ENCODE results near the gene POLA2.
"Not testable (repeated sequence)": the region's sequence is repeated elsewhere in the genome, so short reads cannot be mapped to it uniquely, and the experiment has no call there.

The POLA2 gene

DNA sequence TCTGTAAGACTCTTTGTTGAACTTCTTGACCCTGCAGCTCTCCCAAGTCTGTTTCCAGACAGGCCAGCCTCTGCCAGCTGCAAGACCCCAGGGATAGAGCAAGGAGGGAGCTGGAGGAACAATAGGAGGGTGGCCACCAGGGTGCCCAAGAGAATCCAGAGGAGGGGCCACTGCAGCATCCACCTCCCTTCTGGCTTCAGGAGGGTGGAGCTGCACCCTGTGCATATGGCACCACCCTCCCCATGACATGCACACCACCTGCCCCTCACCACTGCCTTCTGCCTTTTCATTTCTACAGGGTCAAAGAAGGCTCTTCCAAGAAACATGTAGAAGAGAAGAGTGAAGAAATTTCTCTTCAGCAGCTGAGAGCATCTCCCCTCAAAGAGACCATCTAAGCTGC lies 20.1 kb upstream of the POLA2 start:
- DNase-seq (ENCODE audit: low spot score) = no peak

DNA sequence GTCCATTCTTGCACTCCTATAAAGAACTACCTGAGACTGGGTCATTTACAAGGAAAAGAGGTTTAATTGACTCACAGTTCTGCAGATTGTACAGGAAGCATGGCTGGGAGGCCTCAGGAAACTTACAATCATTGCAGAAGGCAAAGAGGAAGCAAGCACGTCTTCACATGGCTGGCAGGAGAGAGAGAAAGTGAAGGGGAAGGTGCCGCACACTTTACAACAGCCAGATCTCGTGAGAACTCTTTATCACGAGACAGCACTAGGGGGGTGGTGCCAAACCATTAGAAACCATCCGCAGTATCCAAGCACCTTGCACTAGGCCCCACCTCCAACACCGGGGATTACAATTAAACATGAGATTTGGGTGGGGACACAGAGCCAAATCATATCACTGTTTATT lies 19.4 kb upstream of the POLA2 start:
- no peak for DNase-seq (ENCODE audit: low spot score)

DNA sequence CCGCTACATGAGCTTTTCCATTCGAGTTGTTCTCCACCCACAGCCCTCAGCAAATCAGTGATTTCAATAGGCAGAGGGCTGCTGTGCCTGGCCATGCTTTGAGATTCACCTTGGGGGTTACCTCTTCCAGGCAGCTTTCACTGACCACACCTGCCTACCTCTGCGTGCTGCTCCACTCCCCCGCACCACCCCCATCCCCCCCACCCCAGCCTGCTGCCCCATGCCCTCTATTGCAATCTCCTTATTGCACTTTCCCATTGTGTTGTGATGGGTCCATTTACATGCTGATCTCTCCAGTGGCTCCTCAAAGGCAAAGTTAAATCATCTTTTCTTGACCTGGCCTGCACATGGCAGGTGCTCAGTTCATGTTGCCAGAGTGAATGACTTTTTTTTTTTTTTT lies 18.0 kb upstream of the POLA2 start:
- no peak for DNase-seq (ENCODE audit: low spot score)

DNA sequence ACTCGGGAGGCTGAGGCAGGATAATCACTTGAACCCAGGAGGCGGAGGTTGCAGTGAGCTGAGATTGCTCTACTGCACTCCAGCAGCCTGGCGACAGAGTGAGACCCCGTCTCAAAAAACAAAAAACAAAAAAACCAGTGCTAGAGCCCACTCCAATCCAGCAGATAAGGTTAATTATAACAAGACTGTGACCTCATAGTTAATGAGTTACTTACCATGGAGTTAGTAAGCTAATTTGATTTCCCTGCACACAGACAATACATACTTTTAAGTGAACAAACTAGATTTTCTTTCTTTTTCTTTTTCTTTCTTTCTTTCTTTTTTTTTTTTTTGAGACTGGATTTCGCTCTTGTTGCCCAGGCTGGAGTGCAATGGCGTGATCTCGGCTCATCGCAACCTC lies 16.7 kb upstream of the POLA2 start:
- not testable (repeated sequence) for DNase-seq (ENCODE audit: low spot score)

DNA sequence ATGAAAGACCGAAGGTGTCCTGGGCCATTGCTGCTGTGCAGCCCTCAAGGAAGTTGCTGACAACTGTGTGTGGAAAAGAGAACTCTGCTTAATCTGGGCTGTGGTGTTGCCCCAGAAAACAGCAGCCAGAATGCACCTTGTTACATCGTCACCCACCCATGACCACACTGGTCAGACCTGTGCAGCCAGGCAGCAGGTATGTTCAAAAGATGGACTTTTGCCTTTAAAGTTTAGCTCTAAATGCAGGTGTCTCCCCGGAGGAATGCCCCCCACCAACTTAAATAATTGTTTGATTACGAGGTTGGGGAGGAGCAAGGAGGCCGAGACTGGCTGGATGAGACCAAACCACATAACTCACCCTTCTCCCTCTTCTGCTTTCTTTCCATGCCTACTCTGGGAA lies 15.3 kb upstream of the POLA2 start:
- DNase-seq (ENCODE audit: low spot score) = no peak

DNA sequence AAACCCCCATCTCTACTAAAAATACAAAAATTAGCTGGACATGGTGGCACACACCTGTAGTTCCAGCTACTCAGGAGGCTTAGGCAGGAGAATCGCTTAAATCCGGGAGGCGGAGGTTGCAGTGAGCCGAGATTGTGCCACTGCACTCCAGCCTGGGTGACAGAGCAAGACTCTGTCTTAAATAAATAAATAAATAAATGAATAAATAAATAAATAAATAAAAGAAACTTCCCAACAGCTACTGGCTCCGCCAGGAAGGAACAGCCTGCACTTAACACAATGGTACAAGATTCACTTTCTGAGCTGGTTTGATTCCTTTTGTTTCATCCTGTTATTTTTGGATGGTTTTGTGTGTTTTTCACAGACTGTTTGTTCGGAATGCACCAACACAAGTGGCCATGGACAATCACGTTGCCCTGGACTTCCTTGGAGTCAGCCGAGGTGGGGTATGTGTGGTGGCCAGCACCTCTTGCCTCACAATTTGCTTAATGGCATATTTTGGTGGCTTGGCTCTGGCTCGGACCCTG lies 13.5 kb upstream of the POLA2 start:
- not testable (repeated sequence) for DNase-seq (ENCODE audit: low spot score)

DNA sequence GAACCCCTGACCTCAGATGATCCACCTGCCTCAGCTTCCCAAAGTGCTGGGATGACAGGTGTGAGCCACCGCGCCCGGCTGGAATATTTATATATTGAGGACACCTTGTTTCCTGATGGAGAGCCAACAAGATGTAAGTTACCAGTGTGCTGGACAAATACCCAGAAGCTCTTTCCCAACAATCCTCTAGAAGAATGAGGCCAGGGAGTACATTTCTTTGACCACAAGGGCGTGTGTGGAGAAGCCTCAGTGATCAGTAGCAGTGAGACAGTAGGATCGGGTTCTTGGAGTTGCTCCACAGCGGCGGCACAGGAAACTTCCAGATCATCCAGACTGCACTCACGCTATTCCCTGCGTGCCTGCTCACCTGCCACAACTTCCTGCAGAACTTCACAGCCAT lies 10.3 kb upstream of the POLA2 start:
- DNase-seq (ENCODE audit: low spot score) = no peak

DNA sequence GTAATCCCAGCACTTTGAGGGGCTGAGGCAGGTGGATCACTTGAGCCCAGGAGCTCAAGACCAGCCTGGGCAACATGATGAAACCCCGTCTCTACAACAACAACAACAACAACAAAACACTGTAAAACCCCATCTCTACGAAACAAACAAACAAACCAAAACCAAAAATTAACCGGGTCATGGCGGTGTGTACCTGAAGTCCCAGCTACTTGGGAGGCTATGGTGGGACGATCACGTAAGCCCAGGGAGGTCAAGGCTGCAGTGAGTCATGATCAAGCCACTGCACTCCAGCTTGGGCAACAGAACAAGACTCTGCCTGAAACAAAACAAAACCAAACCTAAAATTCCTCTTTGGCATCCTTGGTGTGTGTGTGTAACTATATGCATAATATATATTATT lies 7.0 kb upstream of the POLA2 start:
- DNase-seq (ENCODE audit: low spot score) = no peak

DNA sequence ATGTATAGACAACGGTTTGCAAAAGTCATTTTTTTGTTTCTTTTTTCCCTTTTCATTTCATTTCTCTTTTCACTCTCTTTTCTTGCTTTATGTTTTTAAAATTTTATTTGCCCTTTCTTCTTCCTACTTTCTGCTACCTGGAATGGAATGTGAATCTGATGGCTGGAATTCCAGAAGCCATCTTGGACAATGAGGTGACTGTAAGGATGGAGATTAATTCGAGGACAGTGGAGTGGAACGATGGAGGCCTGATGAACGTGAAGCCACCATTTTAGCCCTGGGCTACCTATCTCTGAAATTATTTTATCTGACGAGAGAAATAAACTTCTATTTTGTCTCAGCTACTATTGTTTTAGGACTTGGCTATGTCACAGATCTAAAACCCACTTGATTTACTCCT lies 2.8 kb upstream of the POLA2 start:
- no peak for DNase-seq (ENCODE audit: low spot score)

DNA sequence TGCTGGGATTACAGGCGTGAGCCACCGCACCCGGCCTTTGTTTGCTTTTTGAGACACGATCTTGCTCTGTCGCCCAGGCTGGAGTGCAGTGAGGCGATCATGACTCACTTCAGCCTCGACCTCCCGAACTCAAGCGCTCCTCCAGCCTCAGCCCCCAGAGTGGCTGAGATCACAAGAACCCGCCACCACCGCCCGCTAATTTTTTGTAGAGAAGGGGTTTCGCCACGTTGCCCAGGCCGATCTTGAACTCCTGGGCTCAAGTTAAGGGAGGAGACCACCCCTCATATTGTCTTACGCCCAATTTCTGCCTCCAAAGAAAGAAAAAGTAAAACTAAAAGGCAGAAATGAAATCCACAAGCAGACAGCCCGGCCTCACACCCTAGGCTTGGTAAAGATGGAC lies 1.5 kb upstream of the POLA2 start:
- DNase-seq (ENCODE audit: low spot score) = no peak

DNA sequence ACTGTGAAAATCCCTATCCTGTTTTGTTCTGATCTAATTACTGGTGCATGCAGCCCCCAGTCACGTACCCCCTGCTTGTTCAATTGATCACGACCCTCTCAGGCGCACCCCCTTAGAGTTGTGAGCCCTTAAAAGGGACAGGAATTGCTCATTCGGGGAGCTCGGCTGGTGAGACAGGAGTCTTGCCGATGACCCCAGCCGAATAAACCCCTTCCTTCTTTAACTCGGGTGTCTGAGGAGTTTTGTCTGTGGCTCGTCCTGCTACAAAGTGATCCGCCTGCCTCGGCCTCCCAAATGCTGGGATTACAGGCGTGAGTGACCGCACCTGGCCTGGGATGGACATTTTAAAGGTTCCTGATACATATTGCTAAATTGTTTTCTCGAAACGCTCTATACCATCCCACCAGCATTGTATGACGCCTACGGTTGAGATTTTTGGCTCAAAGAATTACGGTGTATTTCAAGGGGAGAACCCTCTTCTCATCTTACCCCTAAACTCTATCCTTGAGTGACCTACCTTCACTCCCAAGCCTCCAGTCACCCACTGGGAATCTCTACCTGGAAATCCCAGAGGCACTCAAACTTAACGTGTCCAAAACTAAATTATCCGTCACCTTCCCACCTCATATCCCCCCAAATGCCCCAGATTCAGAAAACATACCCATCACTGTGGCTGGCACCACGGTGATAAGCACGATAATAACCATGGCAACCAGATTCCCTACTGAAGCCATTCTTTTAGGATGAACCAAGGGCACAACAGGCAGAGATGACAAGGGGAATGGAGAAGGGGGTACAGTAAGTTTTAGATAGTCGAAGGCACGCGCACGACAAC lies 789 bp upstream of the POLA2 start:
- DNase-seq (ENCODE audit: low spot score) = peak; percentile 32

DNA sequence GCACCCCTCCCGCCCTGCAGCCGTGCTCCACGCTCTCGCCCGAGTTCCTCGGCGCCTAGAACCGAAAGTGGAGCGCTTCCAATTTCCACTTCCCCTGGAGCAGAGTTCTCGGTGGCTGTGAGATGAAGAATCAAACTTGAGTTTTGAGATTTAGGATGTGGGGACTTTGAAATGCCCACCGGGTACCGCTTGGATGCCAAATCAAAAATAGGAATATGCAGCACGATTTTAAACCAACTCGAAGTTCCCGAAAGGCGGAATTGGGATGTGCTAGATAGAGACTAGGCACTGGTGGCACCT lies 569 bp downstream of the POLA2 start:
- no peak for DNase-seq (ENCODE audit: low spot score)

DNA sequence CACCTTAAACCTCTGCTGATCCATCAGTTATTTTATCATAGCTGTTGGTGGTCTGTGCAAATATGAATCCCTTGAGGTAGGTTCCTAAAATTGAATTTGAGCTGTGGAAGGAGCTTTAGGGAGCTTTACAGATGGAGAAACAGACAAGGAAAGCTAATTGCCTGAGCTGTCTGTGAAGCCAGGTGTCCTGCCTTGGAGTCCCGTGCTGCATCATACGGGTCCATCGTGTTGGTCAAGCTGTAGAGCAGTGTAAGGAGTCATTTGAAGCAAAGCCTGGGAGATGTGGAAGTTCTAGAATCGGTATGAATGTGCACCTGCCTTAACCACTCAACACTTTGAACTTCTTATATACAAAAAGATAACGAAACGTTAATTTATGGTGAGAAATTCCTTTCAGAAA lies 1.0 kb downstream of the POLA2 start:
- DNase-seq (ENCODE audit: low spot score) = no peak

DNA sequence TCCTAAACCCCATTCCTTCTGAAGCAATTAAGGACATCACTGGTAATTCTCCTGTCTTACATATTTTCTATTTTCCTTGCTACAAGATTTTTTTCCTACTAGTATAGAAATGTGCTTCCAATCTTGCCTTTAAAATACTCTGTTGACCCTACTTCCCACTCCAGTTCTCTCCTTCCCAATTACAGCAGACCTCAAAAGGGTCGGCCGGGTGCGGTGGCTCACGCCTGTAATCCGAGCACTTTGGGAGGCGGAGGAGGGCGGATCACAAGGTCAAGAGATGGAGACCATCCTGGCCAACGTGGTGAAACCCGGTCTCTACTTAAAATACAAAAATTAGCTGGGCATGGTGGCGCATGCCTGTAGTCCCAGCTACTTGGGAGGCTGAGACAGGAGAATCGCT lies 3.0 kb downstream of the POLA2 start:
- not testable (repeated sequence) for DNase-seq (ENCODE audit: low spot score)

DNA sequence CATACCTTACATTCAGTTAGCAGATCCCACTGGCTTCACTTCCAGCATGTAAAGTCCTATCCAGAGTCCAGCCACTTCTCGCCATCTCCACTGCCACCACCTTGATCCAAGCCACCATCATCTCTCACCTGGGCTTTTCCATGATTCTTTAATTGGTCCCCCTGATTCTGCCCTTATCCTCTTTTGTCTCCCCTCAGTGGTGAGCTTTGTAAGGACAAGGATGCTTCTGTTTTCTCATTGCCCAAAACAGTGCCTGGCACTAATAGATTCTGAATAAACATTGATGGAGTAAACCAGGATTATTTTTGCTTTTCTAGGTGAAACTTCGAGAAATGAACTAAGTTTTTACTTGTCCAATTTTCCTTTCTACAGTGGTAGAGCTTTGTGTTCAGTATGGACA lies 4.4 kb downstream of the POLA2 start:
- DNase-seq (ENCODE audit: low spot score) = no peak

DNA sequence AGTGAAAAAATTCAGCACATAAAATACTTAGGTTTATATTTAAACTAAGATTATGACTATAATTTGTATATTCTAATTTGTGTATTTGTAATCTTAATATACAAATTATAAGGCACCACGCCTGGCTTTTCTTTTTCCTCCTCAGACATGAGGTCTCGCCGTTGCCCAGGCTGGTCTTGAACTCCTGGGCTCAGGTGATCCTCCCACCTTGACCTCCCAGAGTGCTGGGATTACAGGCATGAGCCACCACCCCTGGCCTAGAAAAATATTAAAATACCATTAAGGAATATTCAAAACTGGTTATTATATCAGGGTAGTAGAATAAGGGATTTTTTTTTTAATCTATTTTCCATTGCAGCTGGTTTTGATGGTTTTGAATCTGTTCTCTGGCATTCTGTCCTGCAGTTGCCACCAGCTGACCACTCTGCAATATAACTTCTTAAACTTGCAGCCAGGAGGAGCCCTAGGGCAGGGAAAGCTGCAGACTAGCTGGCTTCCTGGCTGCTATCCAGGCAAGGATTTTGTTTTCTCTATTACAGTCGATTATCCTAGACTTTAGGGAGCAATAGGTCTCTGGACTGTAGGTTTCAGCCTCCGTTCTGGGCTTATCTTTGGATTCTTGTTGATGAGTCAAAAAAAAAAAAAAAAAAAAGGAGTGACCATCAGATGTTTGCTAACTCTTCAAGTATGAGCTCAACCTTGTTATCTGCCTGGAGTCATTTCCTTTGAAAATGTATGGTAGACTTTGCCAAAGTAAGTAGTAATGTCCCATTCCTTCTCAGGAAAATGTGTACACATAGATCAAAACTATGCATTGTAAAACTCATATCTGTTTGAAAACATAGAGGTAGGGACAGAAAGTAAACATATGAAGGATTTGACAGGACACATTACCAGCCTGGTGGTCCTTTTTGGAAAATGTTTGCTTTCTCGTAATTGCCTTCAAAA lies 13.2 kb downstream of the POLA2 start:
- peak; percentile 80 for DNase-seq (ENCODE audit: low spot score)

DNA sequence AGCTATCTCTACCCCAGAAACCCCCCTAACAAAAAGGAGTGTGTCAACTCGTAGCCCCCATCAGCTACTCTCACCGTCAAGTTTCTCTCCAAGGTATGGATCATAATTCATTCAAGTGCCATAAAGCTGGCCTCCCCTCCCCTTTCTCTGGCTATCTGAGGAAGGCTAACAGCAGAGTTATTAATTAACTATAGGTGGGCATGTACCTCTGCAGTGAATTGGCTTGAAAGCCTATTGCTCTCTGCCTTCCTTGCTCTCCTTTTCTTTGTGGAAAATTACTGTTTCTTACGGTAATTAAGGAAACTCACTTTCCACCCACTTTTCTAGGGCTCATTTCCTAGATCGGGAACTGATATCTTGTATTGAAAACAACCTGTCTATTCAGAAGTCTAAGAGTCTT lies 14.1 kb downstream of the POLA2 start:
- DNase-seq (ENCODE audit: low spot score) = no peak

DNA sequence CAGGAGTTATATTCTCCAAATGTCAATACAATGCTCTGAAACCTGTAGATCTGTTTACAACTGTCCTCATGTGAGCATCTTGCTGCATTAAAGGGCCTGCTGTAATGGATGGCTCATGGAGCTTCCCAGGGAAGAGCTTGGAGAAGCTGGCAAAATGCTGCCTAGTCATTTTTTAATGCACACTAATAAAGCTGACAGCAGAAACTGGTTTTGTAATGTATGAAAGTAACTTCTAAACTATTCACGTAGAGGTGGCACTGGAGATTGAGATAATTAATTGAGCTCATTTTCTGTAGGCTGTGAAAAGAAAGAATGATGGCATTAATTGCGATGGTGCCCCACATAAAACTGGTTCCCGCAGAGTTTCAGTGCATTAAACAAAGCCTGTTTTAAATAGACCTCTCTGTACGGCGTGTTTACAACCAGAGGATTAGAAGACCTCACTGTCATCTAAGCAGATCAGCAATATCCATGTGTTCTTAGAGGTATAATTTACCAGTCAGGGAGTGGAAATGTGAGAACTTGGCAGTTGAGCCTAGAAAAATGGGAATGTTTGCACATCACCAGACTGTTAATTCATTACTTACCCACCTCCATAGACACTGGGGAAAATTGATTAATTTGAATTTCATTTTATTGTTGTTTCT lies 16.0 kb downstream of the POLA2 start:
- no peak for DNase-seq (ENCODE audit: low spot score)

DNA sequence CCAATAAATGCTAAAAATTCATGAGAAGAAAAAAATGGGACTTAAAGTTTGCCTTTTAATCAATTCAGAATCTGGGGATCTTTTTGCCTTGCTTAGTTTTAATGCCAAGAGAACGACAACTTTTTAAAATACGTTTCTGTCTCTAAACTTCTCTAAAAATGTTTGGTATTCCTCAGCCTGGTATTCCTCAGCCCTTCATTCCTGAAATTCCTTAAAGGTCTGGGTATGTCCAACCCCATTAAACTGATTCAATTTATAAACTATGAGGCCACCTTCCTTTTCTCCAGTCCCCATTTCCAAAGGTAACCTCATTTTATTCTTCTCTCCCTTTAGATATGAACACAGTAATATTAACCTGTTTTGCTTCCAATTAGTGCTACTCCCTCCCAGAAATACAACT lies 16.6 kb downstream of the POLA2 start:
- DNase-seq (ENCODE audit: low spot score) = no peak

DNA sequence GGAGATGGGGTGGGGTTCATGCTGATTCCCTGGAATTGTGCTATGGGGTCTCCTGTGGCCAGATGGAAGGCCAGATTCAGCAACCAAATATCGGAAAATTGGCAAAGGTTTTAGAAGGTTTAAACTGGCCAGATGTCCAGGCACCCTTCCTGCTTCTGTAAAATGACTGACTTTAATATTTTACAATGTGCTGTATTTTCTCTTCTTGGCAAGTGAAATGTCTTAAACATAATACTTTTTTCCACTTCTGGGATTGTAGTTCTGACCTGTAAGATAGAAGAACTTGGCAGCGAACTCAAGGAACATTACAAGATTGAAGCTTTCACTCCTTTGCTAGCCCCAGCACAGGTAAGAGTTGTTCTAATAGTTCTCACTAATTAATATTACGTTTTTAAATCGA lies 17.5 kb downstream of the POLA2 start:
- no peak for DNase-seq (ENCODE audit: low spot score)

DNA sequence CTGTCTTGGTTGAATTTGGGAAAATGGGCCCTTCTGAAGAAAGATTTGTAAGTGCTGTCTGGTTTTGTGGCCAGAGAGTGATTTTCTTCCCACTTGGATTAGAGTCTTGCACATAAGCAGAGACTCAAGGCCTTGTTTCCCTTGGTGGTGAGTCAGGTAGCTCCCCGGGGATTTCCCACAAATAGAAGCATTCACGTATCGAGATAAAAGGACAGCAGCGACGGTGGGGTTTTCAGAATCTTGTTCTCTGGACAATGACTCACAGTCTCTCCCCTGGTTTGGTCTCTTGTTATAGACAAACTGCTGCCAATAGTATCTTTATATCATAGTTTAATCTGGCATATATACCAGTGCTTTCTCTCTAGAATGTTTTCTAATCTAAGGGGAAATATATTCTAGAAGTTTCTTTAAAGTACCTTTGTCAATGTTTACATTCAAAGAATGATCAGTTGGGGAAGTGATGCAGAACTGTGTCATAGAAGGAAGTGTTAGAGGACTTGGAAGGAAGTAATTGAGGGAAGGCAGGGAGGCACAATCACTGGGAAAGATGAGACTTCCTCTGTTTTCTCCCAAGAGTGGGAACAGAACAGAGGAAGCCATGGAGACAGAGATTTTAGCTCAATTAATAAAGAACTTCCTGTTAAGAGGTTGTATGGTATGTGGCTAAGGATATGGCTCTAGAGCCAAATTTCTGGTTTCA lies 18.1 kb downstream of the POLA2 start:
- no peak for DNase-seq (ENCODE audit: low spot score)

DNA sequence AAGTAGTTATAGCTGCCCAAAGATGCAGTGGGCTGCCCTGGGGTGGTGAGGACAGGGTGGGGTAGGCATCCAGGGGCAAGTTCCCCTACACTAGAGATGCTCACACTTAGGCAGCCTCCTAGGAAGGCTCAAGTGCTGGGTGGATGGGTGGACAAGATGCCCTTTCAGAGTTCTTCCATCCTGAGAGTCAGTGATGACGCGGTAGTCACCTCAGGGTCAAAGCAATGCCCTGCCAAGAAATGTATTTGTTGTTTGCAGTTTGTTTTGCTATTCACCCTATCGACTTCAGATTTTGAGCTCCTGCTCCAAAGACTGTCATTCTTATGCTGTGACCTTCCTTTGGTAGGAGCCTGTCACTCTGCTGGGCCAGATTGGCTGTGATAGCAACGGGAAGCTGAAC lies 18.9 kb downstream of the POLA2 start:
- no peak for DNase-seq (ENCODE audit: low spot score)
